ENCODE measurements around the gene ZFP91. TPM values are rescaled to one million over a fixed set of nuclear protein-coding genes. Genes with fewer than 3 reads are reported as not detected.

Gene ZFP91
- total and polyA plus RNA-seq, 3 donors from 2014 or later, result 99.0 to 215 (median 126) TPM

GRCh38 chr11:58639669-58640068, 60.8 kb downstream of the ZFP91 start:
- no peak for DNase-seq
- peaks cover 26% of the 10 kb centered on the region for H3K4me1 ChIP-seq
- TF ChIP-seq POLR2A (IDR thresholded peaks at IDR 0.05), result no peak
- TF ChIP-seq, protein P1, sequence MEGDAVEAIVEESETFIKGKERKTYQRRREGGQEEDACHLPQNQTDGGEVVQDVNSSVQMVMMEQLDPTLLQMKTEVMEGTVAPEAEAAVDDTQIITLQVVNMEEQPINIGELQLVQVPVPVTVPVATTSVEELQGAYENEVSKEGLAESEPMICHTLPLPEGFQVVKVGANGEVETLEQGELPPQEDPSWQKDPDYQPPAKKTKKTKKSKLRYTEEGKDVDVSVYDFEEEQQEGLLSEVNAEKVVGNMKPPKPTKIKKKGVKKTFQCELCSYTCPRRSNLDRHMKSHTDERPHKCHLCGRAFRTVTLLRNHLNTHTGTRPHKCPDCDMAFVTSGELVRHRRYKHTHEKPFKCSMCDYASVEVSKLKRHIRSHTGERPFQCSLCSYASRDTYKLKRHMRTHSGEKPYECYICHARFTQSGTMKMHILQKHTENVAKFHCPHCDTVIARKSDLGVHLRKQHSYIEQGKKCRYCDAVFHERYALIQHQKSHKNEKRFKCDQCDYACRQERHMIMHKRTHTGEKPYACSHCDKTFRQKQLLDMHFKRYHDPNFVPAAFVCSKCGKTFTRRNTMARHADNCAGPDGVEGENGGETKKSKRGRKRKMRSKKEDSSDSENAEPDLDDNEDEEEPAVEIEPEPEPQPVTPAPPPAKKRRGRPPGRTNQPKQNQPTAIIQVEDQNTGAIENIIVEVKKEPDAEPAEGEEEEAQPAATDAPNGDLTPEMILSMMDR (IDR thresholded peaks at IDR 0.05), result no peak
- H3K27ac ChIP-seq, result no peak overlapping the region
- intact Hi-C loops (cut with DNase I; ENCODE audit: low total_unique reads), result no loop called here
- 56 to 78% methylated on average over 2 of the region's 2 CpGs for WGBS, 2 donors
- no peaks in the 10 kb centered on the region for H3K9me3 ChIP-seq
- H3K4me3 ChIP-seq, result no peak overlapping the region
- no peaks in the 10 kb centered on the region for H3K36me3 ChIP-seq (ENCODE audit: low read depth, missing control alignments)
- no peaks in the 10 kb centered on the region for H3K27me3 ChIP-seq

GRCh38 chr11:58640386-58641023, 61.6 kb downstream of the ZFP91 start:
- Histone ChIP-seq H3K9me3 (no peaks in the 10 kb centered on the region), H3K27me3 (no peaks in the 10 kb centered on the region), H3K27ac (peak overlapping the region in 1 of 2 donors; percentile 55), H3K4me1 (peaks cover 26% of the 10 kb centered on the region), H3K36me3 (ENCODE audit: low read depth, missing control alignments) (no peaks in the 10 kb centered on the region), H3K4me3 (no peak overlapping the region)
- intact Hi-C loops (cut with DNase I; ENCODE audit: low total_unique reads), result no loop called here
- 13 to 36% methylated on average over 1 of the region's 1 CpG for WGBS, 2 donors
- TF ChIP-seq POLR2A (IDR thresholded peaks at IDR 0.05), result no peak
- TF ChIP-seq, protein P1 (IDR thresholded peaks at IDR 0.05), result no peak
- DNase-seq, result peak; percentile 50

DNA sequence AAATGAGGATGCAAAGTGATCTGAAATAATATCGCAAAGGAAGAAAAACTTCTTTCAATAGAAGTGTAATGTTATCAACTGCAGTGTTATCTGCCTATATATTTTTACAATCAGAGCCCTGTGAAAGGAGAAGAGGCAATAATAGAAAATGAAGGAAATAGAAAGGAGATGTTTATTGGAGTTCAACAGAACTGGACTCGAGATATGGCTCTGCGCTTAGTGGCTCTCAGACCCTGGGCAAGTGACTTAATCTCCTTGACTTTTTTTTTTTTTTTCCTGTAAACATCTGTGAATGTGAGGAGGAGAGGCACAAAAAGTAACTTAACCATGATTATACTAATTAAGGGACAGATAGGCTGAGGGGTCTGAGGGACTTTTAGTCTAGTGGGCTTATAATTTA, 62.5 kb downstream of the ZFP91 start:
- H3K27ac ChIP-seq, result no peak overlapping the region
- 50 to 57% methylated on average over 3 of the region's 3 CpGs for WGBS, 2 donors
- TF ChIP-seq, protein P1 (IDR thresholded peaks at IDR 0.05), result no peak
- no peak for TF ChIP-seq POLR2A (IDR thresholded peaks at IDR 0.05)

GRCh38 chr11:58641803-58642581, 63.1 kb downstream of the ZFP91 start:
- 68% methylated on average over 7 of the region's 7 CpGs for WGBS, 2 donors

More for the DNA sequence above, 62.5 kb downstream of the ZFP91 start:
- no peaks in the 10 kb centered on the region for H3K36me3 ChIP-seq (ENCODE audit: low read depth, missing control alignments)
- no peak for DNase-seq
- intact Hi-C loops (cut with DNase I; ENCODE audit: low total_unique reads), result no loop called here
- no peak overlapping the region for H3K4me3 ChIP-seq
- no peaks in the 10 kb centered on the region for H3K27me3 ChIP-seq
- H3K9me3 ChIP-seq, result no peaks in the 10 kb centered on the region
- H3K4me1 ChIP-seq, result peaks cover 26% of the 10 kb centered on the region

More at GRCh38 chr11:58641803-58642581, 63.1 kb downstream of the ZFP91 start:
- Histone ChIP-seq H3K4me1 (peaks cover 26% of the 10 kb centered on the region), H3K27me3 (no peaks in the 10 kb centered on the region), H3K36me3 (ENCODE audit: low read depth, missing control alignments) (no peaks in the 10 kb centered on the region), H3K27ac (no peak overlapping the region), H3K9me3 (no peaks in the 10 kb centered on the region), H3K4me3 (no peak overlapping the region)
- intact Hi-C loops (cut with DNase I; ENCODE audit: low total_unique reads), result no loop called here
- no peak for TF ChIP-seq POLR2A (IDR thresholded peaks at IDR 0.05)
- TF ChIP-seq, protein P1 (IDR thresholded peaks at IDR 0.05), result no peak
- DNase-seq, result no peak
